ENCODE data around the gene ICA1.

GRCh38 chr7:8146788-8147413 lies 115.1 kb downstream of the ICA1 start:
- TF ChIP-seq CTCF (IDR thresholded peaks at IDR 0.05; ENCODE audit: low read depth, low read length) (no peak), MYC (IDR thresholded peaks at IDR 0.05; ENCODE audit: low read depth, low read length) (no peak), POLR2A (IDR thresholded peaks at IDR 0.05; ENCODE audit: extremely low read depth, insufficient read length) (no peak), MAX (IDR thresholded peaks at IDR 0.05; ENCODE audit: low read depth, low read length) (no peak)

Measured in NB4 (cell line).